ENCODE data around the gene SYTL3. TPM values are rescaled to one million over a fixed set of nuclear protein-coding genes. Genes with fewer than 3 reads are reported as not detected.

The SYTL3 gene
- total RNA-seq, 1 experiment from 2014 or later, result 0.09 TPM

DNA sequence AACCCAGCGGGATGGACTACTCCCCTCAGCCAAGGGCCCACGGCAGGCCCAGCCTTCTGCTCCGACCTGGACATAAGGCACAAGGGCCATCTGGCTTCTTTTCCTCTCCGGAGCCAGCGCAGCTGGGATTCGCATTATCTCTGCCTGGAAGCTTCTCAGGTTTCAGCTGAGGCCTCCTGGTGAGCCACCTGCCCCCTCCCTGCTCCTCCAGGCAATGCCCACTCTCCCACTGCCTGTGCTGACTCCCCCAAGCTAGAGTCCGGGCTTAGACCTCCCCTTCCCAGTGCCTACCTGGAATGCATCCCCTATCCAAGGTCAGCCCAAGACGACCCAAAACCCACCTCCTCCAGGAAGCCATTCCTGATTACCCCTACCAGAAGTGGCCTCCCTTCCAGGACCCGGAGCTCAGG lies 108.6 kb downstream of the SYTL3 start:
- no peaks in the 10 kb centered on the region; the same call in 1 of the 2 replicates for H3K27me3 ChIP-seq (ENCODE audit: insufficient read depth, low read length)
- no peak overlapping the region for H2BK20ac ChIP-seq (ENCODE audit: low read depth, low read length, poor library complexity, severe bottlenecking)
- H3K4me2 ChIP-seq (ENCODE audit: insufficient read depth, insufficient read length, low read length), result no peak overlapping the region
- Mint-ChIP-seq H3K9me3 (no peaks in the 10 kb centered on the region), H3K27me3 (ENCODE audit: low read depth) (peaks cover 5% of the 10 kb centered on the region), H3K27ac (peak overlapping the region in 2 of 3 experiments; percentile 0 to 39; a peak in 1 of 7 replicates), H3K36me3 (ENCODE audit: insufficient read depth in 1 of 3, low read depth in 3 of 3) (no peaks in the 10 kb centered on the region), H3K4me1 (peaks cover 29 to 31% of the 10 kb centered on the region in 2 experiments), H3K4me3 (no peak overlapping the region)
- no peak overlapping the region for H3K27ac ChIP-seq (ENCODE audit: insufficient read length, low read depth, low read length)
- no peak overlapping the region for H2BK15ac ChIP-seq (ENCODE audit: low read depth, low read length)
- TF ChIP-seq, protein P1, sequence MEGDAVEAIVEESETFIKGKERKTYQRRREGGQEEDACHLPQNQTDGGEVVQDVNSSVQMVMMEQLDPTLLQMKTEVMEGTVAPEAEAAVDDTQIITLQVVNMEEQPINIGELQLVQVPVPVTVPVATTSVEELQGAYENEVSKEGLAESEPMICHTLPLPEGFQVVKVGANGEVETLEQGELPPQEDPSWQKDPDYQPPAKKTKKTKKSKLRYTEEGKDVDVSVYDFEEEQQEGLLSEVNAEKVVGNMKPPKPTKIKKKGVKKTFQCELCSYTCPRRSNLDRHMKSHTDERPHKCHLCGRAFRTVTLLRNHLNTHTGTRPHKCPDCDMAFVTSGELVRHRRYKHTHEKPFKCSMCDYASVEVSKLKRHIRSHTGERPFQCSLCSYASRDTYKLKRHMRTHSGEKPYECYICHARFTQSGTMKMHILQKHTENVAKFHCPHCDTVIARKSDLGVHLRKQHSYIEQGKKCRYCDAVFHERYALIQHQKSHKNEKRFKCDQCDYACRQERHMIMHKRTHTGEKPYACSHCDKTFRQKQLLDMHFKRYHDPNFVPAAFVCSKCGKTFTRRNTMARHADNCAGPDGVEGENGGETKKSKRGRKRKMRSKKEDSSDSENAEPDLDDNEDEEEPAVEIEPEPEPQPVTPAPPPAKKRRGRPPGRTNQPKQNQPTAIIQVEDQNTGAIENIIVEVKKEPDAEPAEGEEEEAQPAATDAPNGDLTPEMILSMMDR (conservative IDR thresholded peaks at IDR 0.05), result no peak
- no peak overlapping the region for H3K4ac ChIP-seq (ENCODE audit: low read depth, low read length)
- H4K8ac ChIP-seq (replicated peaks; ENCODE audit: insufficient read length, low read depth, low read length), result no peak overlapping the region
- no peak overlapping the region for H4K91ac ChIP-seq (ENCODE audit: insufficient read length, low read depth, low read length)
- H3K56ac ChIP-seq (ENCODE audit: insufficient read length, low read depth, low read length), result no peak overlapping the region
- no peak overlapping the region for H3K9ac ChIP-seq (ENCODE audit: extremely low read depth, insufficient read length, low read length)
- no peak overlapping the region for H3T11ph ChIP-seq (ENCODE audit: low read length)
- H3K18ac ChIP-seq (ENCODE audit: insufficient read length, low read depth, low read length), result no peak overlapping the region
- H2AFZ ChIP-seq (ENCODE audit: low read length), result no peak overlapping the region
- H3K23me2 ChIP-seq (ENCODE audit: insufficient read length, low read depth, low read length, poor library complexity, severe bottlenecking), result no peaks in the 10 kb centered on the region
- no peaks in the 10 kb centered on the region for H3K9me3 ChIP-seq (ENCODE audit: control insufficient read depth, low read depth, low read length)
- H2AK5ac ChIP-seq (ENCODE audit: insufficient read length, low read length), result no peak overlapping the region
- H2BK12ac ChIP-seq (ENCODE audit: insufficient read length, low read depth, low read length), result no peak overlapping the region
- H3K14ac ChIP-seq (ENCODE audit: insufficient read depth, low read length), result peak overlapping the region; percentile 30; the same call in 1 of the 2 replicates
- no CpG with 5 or more reads among the region's 9 CpGs for WGBS (ENCODE audit: extremely low coverage, insufficient read length, low lambda C conversion rate)
- no peaks in the 10 kb centered on the region for H4K20me1 ChIP-seq (ENCODE audit: control insufficient read depth, insufficient read depth, insufficient read length)
- H3K79me1 ChIP-seq (ENCODE audit: insufficient read depth, low read depth, low read length, poor library complexity, severe bottlenecking), result no peaks in the 10 kb centered on the region
- no peak overlapping the region for H2BK120ac ChIP-seq (ENCODE audit: low read depth, low read length, poor library complexity, severe bottlenecking)
- no peak overlapping the region for H3K23ac ChIP-seq (ENCODE audit: insufficient read length, low read depth, low read length)
- no peak overlapping the region for H4K5ac ChIP-seq (ENCODE audit: insufficient read length, low read depth, low read length)
- no peaks in the 10 kb centered on the region for H3K79me2 ChIP-seq (ENCODE audit: insufficient read depth, low read length)
- H2BK5ac ChIP-seq (ENCODE audit: insufficient read length, low read length), result no peak overlapping the region
- H3K4me1 ChIP-seq (ENCODE audit: insufficient read depth, low read length), result peaks cover 3% of the 10 kb centered on the region; the same call in 1 of the 2 replicates
- peak; percentile 81 for DNase-seq

Data from H9 (cell line).